Mesendoderm (in vitro differentiated cells): Measurements from ENCODE around the gene LRRC56.

ENCODE experiments used
- DNase-seq: peaks from one replicate; pipeline ENCODE4 v3.0.0; 2013
- H2AK5ac ChIP-seq: 2 replicates; pipeline ENCODE4 v1.6.1; 2013; ENCODE audit warnings: low read length, inconsistent platforms
- H2BK120ac ChIP-seq: 2 replicates; pipeline ENCODE4 v1.6.1; 2013; ENCODE audit warnings: low read depth, mild to moderate bottlenecking, low read length, moderate library complexity, mixed read lengths
- H2BK15ac ChIP-seq: replicated peaks from 2 replicates; pipeline ENCODE4 v1.6.1; 2013; ENCODE audit warnings: low read depth, mild to moderate bottlenecking, moderate library complexity
- H2BK5ac ChIP-seq: 2 replicates; pipeline ENCODE4 v1.6.1; 2013; ENCODE audit warnings: low read length, inconsistent platforms
- H3K18ac ChIP-seq: 2 replicates; pipeline ENCODE4 v1.6.1; 2013; ENCODE audit warnings: mild to moderate bottlenecking, low read length, mixed read lengths
- H3K23ac ChIP-seq: one replicate; pipeline ENCODE4 v1.6.1; 2013; ENCODE audit warnings: low read length
- H3K27ac ChIP-seq: 2 replicates; pipeline ENCODE4 v1.5.1; 2013; ENCODE audit warnings: low read depth, mild to moderate bottlenecking, inconsistent platforms, low read length, moderate library complexity
- H3K27me3 ChIP-seq: 2 replicates; pipeline ENCODE4 v1.6.1; 2013; ENCODE audit warnings: low read length, control low read depth, mild to moderate bottlenecking, inconsistent platforms; ENCODE audit not compliant: insufficient read depth, poor library complexity
- H3K36me3 ChIP-seq: 2 replicates; pipeline ENCODE4 v1.6.1; 2013; ENCODE audit warnings: low read length, inconsistent platforms; ENCODE audit not compliant: control insufficient read depth, insufficient read depth
- H3K4ac ChIP-seq: one replicate; pipeline ENCODE4 v1.6.1; 2013; ENCODE audit warnings: low read depth, mild to moderate bottlenecking, low read length, moderate library complexity
- H3K4me1 ChIP-seq: 2 replicates; pipeline ENCODE4 v1.6.1; 2013; ENCODE audit warnings: low read depth, low read length, inconsistent platforms; ENCODE audit not compliant: control insufficient read depth
- H3K4me2 ChIP-seq: 2 replicates; pipeline ENCODE4 v1.6.1; 2013; ENCODE audit warnings: low read length
- H3K4me3 ChIP-seq: 2 replicates; pipeline ENCODE4 v1.5.1; 2013; ENCODE audit warnings: mild to moderate bottlenecking, low read length
- H3K56ac ChIP-seq: one replicate; pipeline ENCODE4 v1.6.1; 2013; ENCODE audit warnings: low read length
- H3K79me1 ChIP-seq: 2 replicates; pipeline ENCODE4 v1.6.1; 2013; ENCODE audit warnings: low read length, inconsistent platforms
- H3K79me2 ChIP-seq: 2 replicates; pipeline ENCODE4 v1.6.1; 2013; ENCODE audit warnings: mild to moderate bottlenecking, low read length; ENCODE audit not compliant: control insufficient read depth, insufficient read depth
- H3K9ac ChIP-seq: 2 replicates; pipeline ENCODE4 v1.6.1; 2013; ENCODE audit warnings: low read length, inconsistent platforms
- H4K5ac ChIP-seq: one replicate; pipeline ENCODE4 v1.6.1; 2013; ENCODE audit warnings: low read length
- H4K8ac ChIP-seq: one replicate; pipeline ENCODE4 v1.6.1; 2013; ENCODE audit warnings: low read depth, mild to moderate bottlenecking, control low read depth, low read length, moderate library complexity
- WGBS: extraction: QIAGEN DNeasy Blood & Tissue Kit; methylation state at CpG from one replicate; pipeline ENCODE4 v1.1.7; 2013; ENCODE audit warnings: low lambda C conversion rate, missing lambda C conversion rate; ENCODE audit not compliant: insufficient coverage; ENCODE audit errors: extremely low coverage; 5-methylcytosine and 5-hydroxymethylcytosine counted together

Gene LRRC56

GRCh38 chr11:532527-532985, 4.8 kb upstream of the LRRC56 start:
- Histone ChIP-seq H3K4me1 (peaks cover 1% of the 10 kb centered on the region), H4K8ac (no peak overlapping the region), H3K36me3 (no peaks in the 10 kb centered on the region), H3K56ac (no peak overlapping the region), H3K4me2 (no peak overlapping the region), H4K5ac (no peak overlapping the region), H3K18ac (no peak overlapping the region), H3K9ac (no peak overlapping the region), H3K4ac (no peak overlapping the region), H3K79me2 (peaks cover 7% of the 10 kb centered on the region), H2AK5ac (no peak overlapping the region), H3K23ac (no peak overlapping the region), H3K27me3 (no peaks in the 10 kb centered on the region), H2BK120ac (no peak overlapping the region), H2BK15ac (no peak overlapping the region), H3K79me1 (peaks cover 12% of the 10 kb centered on the region), H3K27ac (no peak overlapping the region), H2BK5ac (no peak overlapping the region), H3K4me3 (no peak overlapping the region)
- DNase-seq, result no peak
- WGBS, result no CpG with 5 or more reads among the region's 23 CpGs

- Histone ChIP-seq H3K36me3 (no peaks in the 10 kb centered on the region), H2BK5ac (no peak overlapping the region), H3K4me3 (no peak overlapping the region), H3K9ac (no peak overlapping the region), H3K79me1 (peaks cover 12% of the 10 kb centered on the region), H3K27me3 (no peaks in the 10 kb centered on the region), H2BK15ac (no peak overlapping the region), H2BK120ac (no peak overlapping the region), H3K18ac (no peak overlapping the region), H3K79me2 (peaks cover 7% of the 10 kb centered on the region), H3K23ac (no peak overlapping the region), H3K27ac (no peak overlapping the region), H2AK5ac (no peak overlapping the region), H4K8ac (no peak overlapping the region), H3K4me1 (peaks cover 4% of the 10 kb centered on the region), H3K4ac (no peak overlapping the region), H4K5ac (no peak overlapping the region), H3K4me2 (no peak overlapping the region), H3K56ac (no peak overlapping the region)
- no CpG with 5 or more reads among the region's 33 CpGs for WGBS
- DNase-seq, result no peak
Observed at GRCh38 chr11:532986-533585, 4.2 kb upstream of the LRRC56 start.

DNA sequence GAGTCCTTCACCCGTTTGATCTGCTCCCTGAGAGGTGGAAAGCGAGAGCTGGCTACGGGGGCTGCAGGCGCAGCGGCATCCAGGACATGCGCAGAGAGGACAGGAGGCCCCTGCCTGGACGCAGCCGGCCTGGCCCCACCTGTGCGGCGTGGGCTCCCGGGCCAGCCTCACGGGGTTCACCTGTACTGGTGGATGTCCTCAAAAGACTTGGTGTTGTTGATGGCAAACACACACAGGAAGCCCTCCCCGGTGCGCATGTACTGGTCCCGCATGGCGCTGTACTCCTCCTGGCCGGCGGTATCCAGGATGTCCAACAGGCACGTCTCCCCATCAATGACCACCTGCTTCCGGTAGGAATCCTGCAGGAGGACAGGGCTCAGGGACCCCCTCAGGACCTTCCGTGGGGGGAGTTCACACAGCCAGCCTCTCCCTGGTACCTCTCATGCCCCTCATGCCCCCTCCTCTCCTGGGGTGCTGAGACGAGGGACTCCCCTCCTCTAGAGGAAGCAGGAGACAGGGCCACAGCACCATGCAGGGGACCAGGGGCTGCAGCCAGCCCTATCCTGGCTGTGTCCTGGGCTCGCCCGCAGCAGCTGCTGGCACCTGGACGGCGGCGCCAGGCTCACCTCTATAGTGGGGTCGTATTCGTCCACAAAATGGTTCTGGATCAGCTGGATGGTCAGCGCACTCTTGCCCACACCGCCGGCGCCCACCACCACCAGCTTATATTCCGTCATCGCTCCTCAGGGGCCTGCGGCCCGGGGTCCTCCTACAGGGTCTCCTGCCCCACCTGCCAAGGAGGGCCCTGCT, 3.5 kb upstream of the LRRC56 start:
- no peak overlapping the region for H2BK15ac ChIP-seq
- WGBS, result no CpG with 5 or more reads among the region's 37 CpGs
- H3K18ac ChIP-seq, result no peak overlapping the region
- H2BK5ac ChIP-seq, result no peak overlapping the region
- no peak overlapping the region for H2BK120ac ChIP-seq
- no peaks in the 10 kb centered on the region for H3K27me3 ChIP-seq
- no peak overlapping the region for H3K4ac ChIP-seq
- H3K36me3 ChIP-seq, result no peaks in the 10 kb centered on the region
- H3K56ac ChIP-seq, result peak overlapping the region; percentile 91
- no peak overlapping the region for H3K4me3 ChIP-seq
- peaks cover 4% of the 10 kb centered on the region for H3K4me1 ChIP-seq
- no peak overlapping the region for H4K5ac ChIP-seq
- H3K79me1 ChIP-seq, result peaks cover 12% of the 10 kb centered on the region
- H3K23ac ChIP-seq, result no peak overlapping the region
- DNase-seq, result no peak
- peaks cover 7% of the 10 kb centered on the region for H3K79me2 ChIP-seq
- H2AK5ac ChIP-seq, result no peak overlapping the region
- no peak overlapping the region for H4K8ac ChIP-seq
- H3K4me2 ChIP-seq, result peak overlapping the region; percentile 71
- H3K27ac ChIP-seq, result no peak overlapping the region
- H3K9ac ChIP-seq, result peak overlapping the region; percentile 93

DNA sequence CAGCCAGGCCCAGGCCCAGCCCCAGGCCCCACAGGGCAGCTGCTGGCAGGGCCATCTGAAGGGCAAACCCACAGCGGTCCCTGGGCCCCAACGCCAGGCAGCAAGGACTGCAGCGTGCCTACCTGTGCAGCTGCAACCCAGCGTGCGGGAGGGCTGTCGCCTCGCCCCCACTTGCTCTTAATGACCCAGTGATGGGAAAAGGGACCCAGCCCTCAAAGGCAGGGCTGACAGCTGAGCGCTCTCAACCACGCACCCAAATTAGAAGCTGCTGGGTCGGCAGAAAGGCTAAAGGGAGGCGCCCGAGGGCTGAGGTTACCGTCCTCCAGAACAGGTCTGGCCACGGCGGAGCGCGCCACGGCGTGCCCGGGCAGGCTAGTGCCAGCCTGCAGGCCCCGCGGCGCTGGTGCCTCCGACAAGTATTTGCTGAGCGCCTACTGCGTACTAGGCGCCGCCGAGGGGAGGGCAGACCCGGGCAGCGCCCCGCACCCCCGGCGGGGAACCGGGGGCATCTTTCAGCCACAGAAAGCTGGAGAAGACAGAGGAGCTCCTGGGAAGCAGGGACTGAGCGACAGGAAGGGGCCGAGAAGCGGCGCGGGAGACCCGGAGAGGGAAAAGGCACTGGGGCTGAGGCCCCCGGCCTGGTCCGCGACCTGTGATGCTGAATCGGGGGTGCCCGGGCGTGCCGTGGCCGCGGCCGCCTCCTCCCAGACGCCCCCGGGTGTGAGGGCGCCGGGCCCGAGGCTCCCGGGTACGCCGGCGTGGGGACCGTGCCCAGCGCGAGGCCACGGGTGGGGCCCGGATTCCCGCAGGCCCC, 2.7 kb upstream of the LRRC56 start:
- H2BK15ac ChIP-seq, result no peak overlapping the region
- no peaks in the 10 kb centered on the region for H3K36me3 ChIP-seq
- no peak overlapping the region for H3K23ac ChIP-seq
- H3K4ac ChIP-seq, result peak overlapping the region; percentile 6
- peaks cover 7% of the 10 kb centered on the region for H3K79me2 ChIP-seq
- peak overlapping the region; percentile 93 for H3K9ac ChIP-seq
- H3K27me3 ChIP-seq, result no peaks in the 10 kb centered on the region
- peak overlapping the region; percentile 81 for H3K18ac ChIP-seq
- no peak overlapping the region for H2BK5ac ChIP-seq
- H3K4me2 ChIP-seq, result peak overlapping the region; percentile 71
- no peak overlapping the region for H2BK120ac ChIP-seq
- no peak overlapping the region for H3K27ac ChIP-seq
- peak overlapping the region; percentile 76 for H3K4me3 ChIP-seq
- peak overlapping the region; percentile 91 for H3K56ac ChIP-seq
- no peak overlapping the region for H2AK5ac ChIP-seq
- H3K79me1 ChIP-seq, result peaks cover 12% of the 10 kb centered on the region
- DNase-seq, result no peak
- peaks cover 4% of the 10 kb centered on the region for H3K4me1 ChIP-seq
- H4K5ac ChIP-seq, result no peak overlapping the region
- no peak overlapping the region for H4K8ac ChIP-seq
- WGBS, result no CpG with 5 or more reads among the region's 66 CpGs

DNA sequence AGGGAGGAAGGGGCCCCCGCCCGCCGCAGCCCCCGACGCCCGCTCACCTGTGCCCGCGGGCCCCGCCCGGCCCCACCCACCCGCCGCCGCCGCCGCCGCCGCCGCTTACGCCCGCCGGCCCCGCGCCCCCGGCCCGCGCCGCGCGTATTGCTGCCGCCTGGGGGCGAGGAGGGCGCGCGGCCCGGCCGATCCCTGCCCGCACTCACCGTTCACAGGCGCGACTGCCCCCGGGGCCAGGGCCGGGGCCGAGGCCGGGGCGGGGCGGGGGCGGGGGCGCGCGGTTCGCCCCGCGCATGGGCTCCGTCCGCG, 2.2 kb upstream of the LRRC56 start:
- Histone ChIP-seq H3K4me1 (peaks cover 4% of the 10 kb centered on the region), H3K27me3 (no peaks in the 10 kb centered on the region), H3K9ac (peak overlapping the region; percentile 93), H3K4me3 (no peak overlapping the region), H3K56ac (peak overlapping the region; percentile 91), H3K79me1 (peaks cover 12% of the 10 kb centered on the region), H2BK15ac (no peak overlapping the region), H3K27ac (no peak overlapping the region), H2BK5ac (no peak overlapping the region), H3K4me2 (no peak overlapping the region), H2BK120ac (no peak overlapping the region), H2AK5ac (no peak overlapping the region), H4K8ac (no peak overlapping the region), H3K4ac (peak overlapping the region; percentile 6), H4K5ac (no peak overlapping the region), H3K79me2 (peaks cover 7% of the 10 kb centered on the region), H3K18ac (peak overlapping the region; percentile 81), H3K36me3 (no peaks in the 10 kb centered on the region), H3K23ac (no peak overlapping the region)
- peak; percentile 41 for DNase-seq
- WGBS, result no CpG with 5 or more reads among the region's 56 CpGs
